Uterus (tissue), 2 donors: ENCODE results near the gene LRP1B.

Experiments
- CTCF ChIP-seq, 4 experiments: fragments of 200-600 bp in 2 of 4; fragments of 450-650 bp in 2 of 4; sonication (generic) in 2 of 4; IDR thresholded peaks; one replicate each; pipeline ENCODE4 v1.5.1; 2016 to 2019; ENCODE audit warnings: antibody characterized with exemption in 4 of 4, mild to moderate bottlenecking in 2 of 4, moderate library complexity in 1 of 4
- POLR2A ChIP-seq, 2 donors: fragments of 450-650 bp; IDR thresholded peaks; one replicate each; pipeline ENCODE4 v1.6.1; 2016; ENCODE audit warnings: antibody characterized with exemption in 2 of 2, mild to moderate bottlenecking in 1 of 2, moderate library complexity in 1 of 2

GRCh38 chr2:142033393-142033792 is 97.4 kb downstream of the LRP1B start:
- TF ChIP-seq CTCF (IDR thresholded peaks at IDR 0.05) = no peak
- no peak for TF ChIP-seq POLR2A (IDR thresholded peaks at IDR 0.05)
